GM21515 (cell line): ENCODE results near the gene ACIN1.

Source experiments
- ATAC-seq: cut with Tn5 transposase; IDR thresholded peaks from one replicate; pipeline ENCODE4 v1.9.1; 2021; ENCODE audit not compliant: unreplicated experiment

Gene ACIN1

DNA sequence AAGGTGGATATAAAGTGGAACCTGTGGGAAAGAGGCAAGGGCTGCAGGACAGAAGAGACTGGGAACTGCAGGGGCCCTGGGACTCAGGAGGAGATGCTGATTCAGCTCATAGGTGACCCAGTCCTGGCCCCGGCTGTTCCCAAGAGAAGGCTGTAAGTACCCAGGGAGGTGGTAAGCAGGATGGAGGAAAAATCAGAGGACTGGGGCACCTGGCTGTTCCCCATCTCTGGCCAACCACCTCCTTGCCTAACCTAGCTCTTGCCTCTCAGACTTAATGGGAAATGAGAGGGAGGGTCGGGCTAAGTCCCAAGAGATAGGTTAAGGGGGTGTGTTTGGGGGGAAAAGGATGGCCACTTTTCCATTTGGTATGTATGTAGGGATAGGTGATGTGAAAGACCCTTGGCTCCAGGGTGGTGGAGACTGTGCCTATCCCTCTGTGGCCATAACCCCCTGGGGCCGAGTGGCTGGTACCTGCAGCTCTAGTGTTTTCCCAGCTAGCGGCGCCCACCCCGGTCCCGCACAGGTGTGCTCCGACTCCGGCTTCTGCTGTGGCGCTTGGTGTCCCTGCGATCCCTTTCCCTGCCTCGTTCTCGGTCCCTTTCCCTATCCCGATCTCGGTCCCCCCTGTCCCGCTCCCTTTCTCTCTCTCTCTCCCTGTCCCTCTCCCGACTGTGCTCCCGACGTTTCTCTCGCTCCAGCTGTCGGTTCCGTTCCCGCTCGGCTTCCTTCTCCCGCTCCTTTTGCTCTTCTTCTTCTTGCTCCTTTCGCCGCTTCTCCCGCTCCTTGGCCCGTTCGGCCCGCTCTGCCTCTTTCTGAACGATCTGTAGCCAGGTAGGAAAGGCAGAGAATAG is 36.1 kb downstream of the ACIN1 start:
- no peak for ATAC-seq

DNA sequence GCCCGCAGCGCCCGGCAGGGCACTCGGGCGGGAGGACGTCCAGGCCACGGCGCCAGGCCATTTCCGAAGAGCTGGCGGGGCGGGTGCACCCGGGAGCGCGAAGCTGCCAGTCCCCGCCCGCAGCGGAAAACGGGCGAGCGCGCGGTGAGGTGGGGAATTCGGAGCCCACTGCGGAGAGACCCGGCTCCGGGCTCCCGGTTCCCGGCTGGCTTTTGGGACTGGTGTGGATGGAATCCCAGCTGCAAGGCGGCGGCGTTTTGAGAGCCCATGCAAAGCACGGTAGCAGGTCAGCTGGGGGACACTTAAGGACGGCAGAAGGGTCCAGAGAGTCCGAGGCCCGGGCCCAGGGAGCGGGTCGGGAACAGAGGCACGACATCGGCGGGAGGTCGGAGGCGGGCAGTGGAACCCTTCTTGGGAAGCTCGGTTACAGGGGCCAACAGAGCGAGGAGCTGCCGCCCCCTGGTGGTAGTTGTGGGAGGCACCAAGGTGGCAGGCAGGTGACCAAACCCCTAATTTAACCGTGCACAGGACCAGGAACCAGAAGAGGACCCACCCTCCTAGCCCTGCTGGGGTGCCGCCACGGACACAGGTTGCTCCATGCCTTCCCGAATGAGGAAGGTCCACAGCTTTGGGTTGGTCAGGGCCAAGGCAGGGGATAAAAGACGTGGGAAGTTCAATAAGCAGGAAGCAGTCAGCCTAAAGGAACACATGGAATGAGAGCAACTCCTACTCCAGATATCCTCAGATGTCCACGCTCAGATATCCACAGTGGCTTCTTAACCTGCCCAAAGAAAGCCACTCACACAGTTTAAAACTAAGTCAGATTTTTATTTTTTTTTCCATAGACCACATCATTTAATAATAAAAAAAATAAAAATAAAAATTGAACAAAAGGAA is 36.9 kb downstream of the ACIN1 start:
- ATAC-seq: peak; percentile 62

- ATAC-seq: peak; percentile 37
Observed at GRCh38 chr14:23056956-23057756, 37.8 kb downstream of the ACIN1 start, which contains the start of gene CDH24. CDH24 (minus strand) TSS chr14:23057520; CDS start chr14:23055733, 1,787 bp downstream.

GRCh38 chr14:23056145-23056955 is 38.6 kb downstream of the ACIN1 start:
- ATAC-seq: peak; percentile 45

GRCh38 chr14:23055621-23056144 is 39.3 kb downstream of the ACIN1 start:
- ATAC-seq: no peak

DNA sequence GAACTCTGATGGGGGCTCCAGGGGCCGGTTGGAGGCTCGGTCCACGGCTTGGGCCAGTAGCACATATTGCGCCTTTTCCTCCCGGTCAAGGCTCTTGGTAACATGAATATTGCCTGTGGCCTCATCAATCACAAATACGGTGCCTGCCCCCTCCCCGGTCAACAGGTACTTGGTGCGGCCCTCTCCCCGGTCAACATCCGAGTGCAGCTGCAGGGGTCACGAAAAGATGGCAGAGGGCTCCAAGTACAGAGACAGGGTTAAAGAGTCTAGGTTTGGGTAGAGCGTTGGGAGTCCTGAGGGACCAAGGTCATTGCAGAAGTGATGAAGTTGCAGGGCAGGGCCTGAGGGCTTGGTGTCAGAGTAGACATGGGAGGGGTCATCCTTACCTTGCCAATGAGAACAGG is 39.8 kb downstream of the ACIN1 start:
- no peak for ATAC-seq

GRCh38 chr14:23054000-23054811 is 40.7 kb downstream of the ACIN1 start:
- ATAC-seq: no peak

DNA sequence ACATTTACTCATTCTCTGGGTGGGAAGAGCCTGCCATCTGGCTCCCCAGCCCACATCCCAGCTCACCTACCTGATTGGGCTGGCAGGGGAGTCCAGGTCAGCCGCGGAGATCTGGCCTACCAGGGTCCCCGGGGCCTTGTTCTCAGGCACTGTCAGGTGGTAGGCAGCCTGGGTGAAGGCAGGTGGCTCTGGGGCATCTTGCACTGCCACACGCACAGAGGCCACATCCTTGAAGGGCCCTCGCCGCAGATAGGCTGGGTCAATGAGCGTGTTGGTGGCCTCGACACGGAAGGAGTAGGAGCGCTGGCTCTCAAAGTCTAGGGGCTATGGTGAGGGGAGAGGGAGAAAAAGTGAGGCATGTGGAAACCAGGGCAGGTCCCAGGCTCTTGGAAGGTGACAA is 41.5 kb downstream of the ACIN1 start:
- no peak for ATAC-seq

- no peak for ATAC-seq
Observed at GRCh38 chr14:23052671-23053070, 42.3 kb downstream of the ACIN1 start.

GRCh38 chr14:23052182-23052623 is 42.7 kb downstream of the ACIN1 start:
- no peak for ATAC-seq

DNA sequence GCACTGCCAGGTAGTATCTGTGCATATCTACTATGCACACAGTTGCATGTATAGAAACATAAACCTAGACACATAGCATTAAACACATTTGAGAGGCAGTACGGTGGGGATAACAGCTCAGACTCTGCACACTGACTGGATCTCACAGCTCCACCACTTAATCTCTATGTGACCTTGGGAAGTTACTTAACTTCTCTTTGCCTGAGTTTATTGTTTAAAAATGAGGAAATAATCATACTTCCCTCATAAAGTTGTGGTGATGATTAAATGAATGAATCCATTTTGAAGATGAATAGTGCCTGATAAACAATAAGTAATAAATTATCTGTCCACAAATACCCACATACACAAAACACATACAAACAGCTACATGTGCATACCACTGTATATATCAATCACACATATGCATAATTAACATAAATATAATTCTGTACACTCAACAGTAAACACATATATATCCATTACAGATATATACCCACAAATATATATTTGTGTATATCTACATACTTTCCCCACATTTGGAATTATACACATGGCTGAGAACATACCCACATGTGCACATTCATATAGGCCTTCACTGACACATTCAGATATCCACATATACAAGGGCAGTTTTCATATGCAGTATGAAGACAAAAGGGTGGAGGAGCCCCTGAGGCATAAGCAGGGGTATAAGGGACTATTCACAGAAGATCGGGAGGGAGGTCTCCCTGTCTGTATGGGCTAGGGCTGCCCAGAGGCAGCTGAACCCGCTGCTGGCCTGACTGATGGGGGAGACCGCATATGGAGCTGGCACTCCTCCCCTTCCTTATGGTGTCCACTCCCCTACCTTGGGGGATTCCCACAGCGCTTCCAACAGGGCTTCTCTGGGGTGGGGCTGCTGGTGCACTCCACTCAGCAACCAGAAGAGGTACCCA is 43.5 kb downstream of the ACIN1 start:
- ATAC-seq: no peak

- no peak for ATAC-seq
Observed at GRCh38 chr14:23049011-23049410, 45.9 kb downstream of the ACIN1 start.

- ATAC-seq: no peak
Observed at GRCh38 chr14:23047751-23048693, 46.9 kb downstream of the ACIN1 start.

GRCh38 chr14:23047034-23047634 is 47.8 kb downstream of the ACIN1 start:
- no peak for ATAC-seq

- ATAC-seq: no peak
Observed at GRCh38 chr14:23045419-23046357, 49.2 kb downstream of the ACIN1 start.
